ENCODE results near the gene TRIO.

TRIO gene

DNA sequence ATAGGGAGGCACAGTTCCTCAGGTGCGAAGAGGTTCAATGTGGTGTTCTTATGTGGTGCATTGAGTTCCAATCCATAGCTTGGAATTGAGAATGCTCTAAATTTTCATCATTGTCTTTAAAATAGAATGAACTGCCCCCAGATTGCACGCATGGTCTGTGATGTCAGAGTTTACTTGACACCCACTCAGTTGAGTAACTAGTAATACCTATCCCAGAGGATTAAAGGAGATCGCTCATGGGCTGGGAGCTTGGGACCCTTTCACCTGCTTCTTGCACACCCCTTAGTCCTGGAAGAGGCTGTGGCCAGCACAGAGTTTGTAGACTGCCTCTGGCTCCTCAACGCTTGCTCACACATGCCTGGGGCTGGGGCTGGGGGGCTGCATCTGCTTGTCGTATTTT, 343.3 kb downstream of the TRIO start:
- H3K27me3 ChIP-seq (replicated peaks; ENCODE audit: insufficient read depth, low read length) = no peaks in the 10 kb centered on the region
- no peak for DNase-seq
- no peaks in the 10 kb centered on the region for H3K9me3 ChIP-seq (replicated peaks; ENCODE audit: insufficient read depth, low read length)
- H3K4me1 ChIP-seq (ENCODE audit: low read length) = no peaks in the 10 kb centered on the region
- H3K4me3 ChIP-seq (ENCODE audit: low read length) = no peak overlapping the region
- no peaks in the 10 kb centered on the region for H3K79me2 ChIP-seq (ENCODE audit: low read length)
- no peak overlapping the region for H3K9ac ChIP-seq (ENCODE audit: low read length)
- no peaks in the 10 kb centered on the region for H3K36me3 ChIP-seq (replicated peaks; ENCODE audit: insufficient read depth, low read length)
- no peak overlapping the region for H3K27ac ChIP-seq (ENCODE audit: low read length)
- H3F3A ChIP-seq (ENCODE audit: insufficient read depth, low read length) = no peaks in the 10 kb centered on the region
- no peak overlapping the region for H3K4me2 ChIP-seq (ENCODE audit: low read depth, low read length)
- no peaks in the 10 kb centered on the region for H4K20me1 ChIP-seq (ENCODE audit: insufficient read depth, low read length)
- no peak overlapping the region for H2AFZ ChIP-seq (ENCODE audit: low read length)
- TF ChIP-seq EZH2 (optimal IDR thresholded peaks at IDR 0.05; ENCODE audit: low read depth, low read length) = no peak
- TF ChIP-seq EZH2phosphoT487 (IDR thresholded peaks at IDR 0.05; ENCODE audit: low read length) = no peak
- no peak for TF ChIP-seq CTCF (IDR thresholded peaks at IDR 0.05; ENCODE audit: low read length)
- no peaks in the 10 kb centered on the region for H3K9me2 ChIP-seq (replicated peaks; ENCODE audit: insufficient read depth, low read length)

- Histone ChIP-seq H3K27me3 (replicated peaks; ENCODE audit: insufficient read depth, low read length) (no peaks in the 10 kb centered on the region), H3K36me3 (replicated peaks; ENCODE audit: insufficient read depth, low read length) (no peaks in the 10 kb centered on the region), H3K27ac (ENCODE audit: low read length) (no peak overlapping the region), H3K4me1 (ENCODE audit: low read length) (no peaks in the 10 kb centered on the region), H4K20me1 (ENCODE audit: insufficient read depth, low read length) (no peaks in the 10 kb centered on the region), H3K9me2 (replicated peaks; ENCODE audit: insufficient read depth, low read length) (no peaks in the 10 kb centered on the region), H2AFZ (ENCODE audit: low read length) (no peak overlapping the region), H3K4me3 (ENCODE audit: low read length) (no peak overlapping the region), H3K9ac (ENCODE audit: low read length) (no peak overlapping the region), H3K4me2 (ENCODE audit: low read depth, low read length) (no peak overlapping the region), H3K9me3 (replicated peaks; ENCODE audit: insufficient read depth, low read length) (no peaks in the 10 kb centered on the region), H3F3A (ENCODE audit: insufficient read depth, low read length) (no peaks in the 10 kb centered on the region), H3K79me2 (ENCODE audit: low read length) (no peaks in the 10 kb centered on the region)
- no peak for DNase-seq
- no peak for TF ChIP-seq CTCF (IDR thresholded peaks at IDR 0.05; ENCODE audit: low read length)
- TF ChIP-seq EZH2 (optimal IDR thresholded peaks at IDR 0.05; ENCODE audit: low read depth, low read length) = no peak
- TF ChIP-seq EZH2phosphoT487 (IDR thresholded peaks at IDR 0.05; ENCODE audit: low read length) = no peak
Observed at GRCh38 chr5:14486996-14487896, 344.1 kb downstream of the TRIO start.

- Histone ChIP-seq H3K4me3 (ENCODE audit: low read length) (no peak overlapping the region), H3K9me2 (replicated peaks; ENCODE audit: insufficient read depth, low read length) (no peaks in the 10 kb centered on the region), H3K27me3 (replicated peaks; ENCODE audit: insufficient read depth, low read length) (no peaks in the 10 kb centered on the region), H3F3A (ENCODE audit: insufficient read depth, low read length) (no peaks in the 10 kb centered on the region), H3K9me3 (replicated peaks; ENCODE audit: insufficient read depth, low read length) (no peaks in the 10 kb centered on the region), H3K27ac (ENCODE audit: low read length) (no peak overlapping the region), H3K9ac (ENCODE audit: low read length) (no peak overlapping the region), H3K4me2 (ENCODE audit: low read depth, low read length) (no peak overlapping the region), H4K20me1 (ENCODE audit: insufficient read depth, low read length) (no peaks in the 10 kb centered on the region), H2AFZ (ENCODE audit: low read length) (no peak overlapping the region), H3K36me3 (replicated peaks; ENCODE audit: insufficient read depth, low read length) (no peaks in the 10 kb centered on the region), H3K4me1 (ENCODE audit: low read length) (no peaks in the 10 kb centered on the region), H3K79me2 (ENCODE audit: low read length) (no peaks in the 10 kb centered on the region)
- TF ChIP-seq EZH2phosphoT487 (IDR thresholded peaks at IDR 0.05; ENCODE audit: low read length) = no peak
- no peak for DNase-seq
Observed at GRCh38 chr5:14487897-14488570, 344.9 kb downstream of the TRIO start.
